Aorta (tissue), 5 donors: Measurements from ENCODE around the gene MXD3. TPM values are rescaled to one million over a fixed set of nuclear protein-coding genes. Genes with fewer than 3 reads are reported as not detected.
"Not testable (repeated sequence)": the region's sequence is repeated elsewhere in the genome, so short reads cannot be mapped to it uniquely, and the experiment has no call there.

Experiments used
- ATAC-seq: fragments of 200-7000 bp; cut with Tn5 transposase; one replicate; pipeline ENCODE4 v1.9.1; 2022; ENCODE audit warnings: moderate library complexity; ENCODE audit not compliant: low FRiP score
- DNase-seq, 2 donors: peaks; one replicate each; pipeline ENCODE4 v3.0.0-alpha.2; 2020
- H3K27ac ChIP-seq, 2 donors: one replicate each; pipeline ENCODE4 v1.5.1; 2013; ENCODE audit warnings: low read length in 2 of 2, mild to moderate bottlenecking in 2 of 2, moderate library complexity in 2 of 2, control low read depth in 1 of 2, inconsistent platforms in 1 of 2, low read depth in 1 of 2
- H3K27me3 ChIP-seq, 2 donors: one replicate each; pipeline ENCODE4 v1.6.1; 2013; ENCODE audit warnings: control low read depth in 1 of 2, low read length in 1 of 2, mild to moderate bottlenecking in 1 of 2, moderate library complexity in 1 of 2; ENCODE audit not compliant: insufficient read depth in 2 of 2, control insufficient read depth in 1 of 2
- H3K36me3 ChIP-seq, 2 donors: one replicate each; pipeline ENCODE4 v1.6.1; 2013; ENCODE audit warnings: control low read depth in 1 of 2, low read length in 1 of 2, mild to moderate bottlenecking in 1 of 2; ENCODE audit not compliant: insufficient read depth in 2 of 2, control insufficient read depth in 1 of 2
- H3K4me1 ChIP-seq, 2 donors: one replicate each; pipeline ENCODE4 v1.6.1; 2013; ENCODE audit warnings: low read length in 2 of 2, control low read depth in 1 of 2, mild to moderate bottlenecking in 1 of 2, moderate library complexity in 1 of 2; ENCODE audit not compliant: insufficient read depth in 2 of 2, control insufficient read depth in 1 of 2
- H3K4me3 ChIP-seq, 2 donors: one replicate each; pipeline ENCODE4 v1.5.1; 2013; ENCODE audit warnings: low read length in 2 of 2, control low read depth in 1 of 2, mild to moderate bottlenecking in 1 of 2
- H3K9me3 ChIP-seq: one replicate; pipeline ENCODE4 v1.6.1; 2013; ENCODE audit warnings: mild to moderate bottlenecking, low read length; ENCODE audit not compliant: control insufficient read depth
- WGBS, 2 donors: extraction: QIAGEN DNeasy Blood & Tissue Kit; methylation state at CpG; one replicate each; pipeline ENCODE4 v1.1.7; 2013; 5-methylcytosine and 5-hydroxymethylcytosine counted together
- intact Hi-C, 2 donors: fragments of 100-400 bp; cut with DNase I; formaldehyde crosslinking; loops; one replicate each; pipeline versions ENCODE4 v1.14.2 to v1.15.0; 2022
- long read RNA-seq, 2 donors: library from polyadenylated mRNA; unstranded; transcript quantifications; one replicate each; pipeline ENCODE4 v2.0.0, GENCODE V29; 2020 to 2021
- polyA plus RNA-seq, 2 donors: library from polyadenylated mRNA; stranded (reverse); fragments of 200-250 nt; gene quantifications; one replicate each; pipeline ENCODE4 v1.2.3, GENCODE V29; 2013
- total RNA-seq, 2 donors: library from RNA; stranded (reverse); fragmentation: NEBNext Ultra II Directional; extraction: Animal tissue kit (Norgen Biotek cat#: 25700); gene quantifications; one replicate each; pipeline ENCODE4 v1.2.1, GENCODE V29; 2021
- donor health status: healthy with polysubstance abuse.
- donor health status: Bipolar disorder and iron deficiency.
- donor health status: DM: no; HTN: no; CAD: no.
- donor health status: DM: no; HTN: no; CAD: no.
- donor health status: DM: yes; HTN: yes; CAD: no.

MXD3 gene, protein sequence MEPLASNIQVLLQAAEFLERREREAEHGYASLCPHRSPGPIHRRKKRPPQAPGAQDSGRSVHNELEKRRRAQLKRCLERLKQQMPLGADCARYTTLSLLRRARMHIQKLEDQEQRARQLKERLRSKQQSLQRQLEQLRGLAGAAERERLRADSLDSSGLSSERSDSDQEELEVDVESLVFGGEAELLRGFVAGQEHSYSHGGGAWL
- total RNA-seq, result 1 to 10 TPM; 9.1 to 9.2 TPM
- 10 to 100 TPM in 1 of 2 donors, 1 to 10 TPM in 1; 4.1 to 52.6 TPM for polyA plus RNA-seq
- long read RNA-seq, donor 1, partial matches to known transcripts, result 2 of 9 reads
- long read RNA-seq, donor 1, other reads (novel, unspliced or antisense), result 6 of 9 reads
- long read RNA-seq, donor 2, result 0 reads

DNA sequence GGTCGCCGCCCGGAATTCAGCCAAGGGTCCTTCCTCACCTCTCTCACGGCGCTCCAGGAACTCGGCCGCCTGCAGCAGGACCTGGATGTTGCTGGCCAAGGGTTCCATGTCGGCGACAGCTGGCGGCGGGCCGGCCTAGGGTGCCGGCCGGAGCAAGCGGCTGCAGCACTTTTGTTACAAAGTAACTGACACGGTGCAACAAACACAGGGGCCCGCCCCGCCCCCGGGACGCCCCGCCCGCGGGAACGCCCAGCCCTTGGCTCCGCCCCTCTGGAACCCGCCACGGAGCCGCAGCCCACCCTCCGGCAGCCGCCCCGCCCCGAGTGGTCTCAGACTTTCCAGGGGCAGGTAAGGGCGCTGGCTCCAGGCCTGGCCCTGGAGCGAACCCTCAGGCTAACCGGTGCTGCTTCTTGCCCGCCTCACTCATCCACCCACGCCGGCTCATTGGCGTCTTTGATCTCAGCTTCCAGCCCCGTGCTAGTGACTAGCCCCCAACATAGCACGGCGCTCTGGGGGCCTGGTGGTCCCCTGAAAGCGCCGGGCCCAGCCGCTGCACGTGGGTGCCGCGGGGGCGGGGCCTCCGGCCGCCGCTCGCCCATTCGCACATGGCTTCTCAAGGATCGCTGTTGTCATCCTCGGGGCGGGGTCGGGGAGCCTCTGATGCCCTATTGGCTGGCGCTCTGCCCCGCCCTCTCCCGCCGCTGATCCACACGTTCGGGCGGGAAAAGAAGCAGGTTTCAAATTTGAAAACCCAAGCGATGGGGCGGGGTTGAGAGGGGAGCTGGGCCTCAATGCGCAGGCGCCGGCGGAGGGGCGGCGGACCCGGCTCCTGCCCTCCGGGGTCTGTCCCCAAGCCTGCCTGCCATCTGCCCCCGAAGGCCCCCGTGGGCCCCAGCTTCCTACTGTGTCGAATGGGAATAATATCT lies at the start of gene MXD3:
Gene MXD3, minus strand, starts transcription at position 176 of the 926 bp plus-strand sequence. Its CDS starts 68 bp downstream, at position 108.
- intact Hi-C loops, result loop anchor here in 1 of 2 donors (5.0 kb wide), 3 partner anchors 55 to 200 kb away; no protein-coding TSS in a partner anchor
- Histone ChIP-seq H3K4me1 (no peaks in the 10 kb centered on the region), H3K27me3 (no peaks in the 10 kb centered on the region), H3K27ac (no peak within 1 kb of the TSS), H3K9me3 (no peaks in the 10 kb centered on the region), H3K36me3 (no peaks in the 10 kb centered on the region), H3K4me3 (peak within 1 kb of the TSS; percentile 29 to 36)
- 1% methylated on average over 74 to 78 of the region's 78 CpGs for WGBS, 2 donors
- DNase-seq (peak; percentile 98), ATAC-seq (peak; percentile 93)

DNA sequence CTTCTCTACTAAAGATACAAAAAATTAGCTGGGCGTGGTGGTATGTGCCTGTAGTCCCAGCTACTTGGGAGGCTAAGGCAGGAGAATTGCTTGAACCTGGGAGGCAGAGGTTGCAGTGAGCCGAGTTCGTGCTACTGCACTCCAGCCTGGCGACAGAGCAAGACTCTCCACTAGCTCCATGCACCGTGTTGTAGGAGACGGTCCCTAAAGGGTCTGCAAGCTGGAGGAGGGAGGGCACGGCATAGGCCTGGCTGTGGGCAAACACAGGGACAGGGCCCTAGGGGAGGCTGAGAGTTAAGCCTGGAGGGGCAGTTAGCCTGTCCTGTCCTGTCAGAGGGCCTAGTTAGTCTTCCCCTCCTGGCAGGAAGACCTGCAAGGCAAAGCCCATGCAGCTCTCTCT lies 49.0 kb upstream of the MXD3 start:
- not testable (repeated sequence) for ATAC-seq, H3K27ac ChIP-seq, H3K9me3 ChIP-seq

DNA sequence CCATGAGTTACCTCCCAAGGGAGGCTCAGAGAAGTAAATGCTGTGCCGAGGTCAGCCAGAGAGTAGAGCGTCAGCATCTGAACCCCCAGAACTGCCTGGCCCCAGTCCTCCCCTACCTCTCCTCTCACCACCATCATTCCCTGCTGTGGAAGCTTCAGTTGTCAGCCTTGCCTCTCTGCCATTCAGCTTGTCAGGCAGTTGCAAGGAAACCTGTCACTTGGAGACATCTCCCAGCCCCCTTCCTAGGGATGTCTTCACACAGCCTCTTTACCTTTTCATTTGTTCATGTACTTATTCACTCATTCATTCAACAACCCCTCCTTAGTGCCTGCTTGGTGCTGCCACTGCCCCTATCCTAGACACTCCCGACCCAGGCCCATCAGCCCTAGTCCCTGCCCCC lies 48.2 kb upstream of the MXD3 start:
- DNase-seq (no peak), ATAC-seq (no peak)
- no peak overlapping the region for H3K4me3 ChIP-seq
- no peaks in the 10 kb centered on the region for H3K4me1 ChIP-seq
- H3K9me3 ChIP-seq, result no peaks in the 10 kb centered on the region
- H3K27me3 ChIP-seq, result no peaks in the 10 kb centered on the region
- no peaks in the 10 kb centered on the region for H3K36me3 ChIP-seq
- 75 to 80% methylated on average over 3 of the region's 3 CpGs for WGBS, 2 donors
- H3K27ac ChIP-seq, result no peak overlapping the region
- intact Hi-C loops, result no loop called here

More for the DNA sequence above, 49.0 kb upstream of the MXD3 start:
- WGBS, 2 donors, result 87 to 89% methylated on average over 7 of the region's 7 CpGs
- H3K4me1 ChIP-seq, H3K4me3 ChIP-seq, intact Hi-C loops, DNase-seq, H3K27me3 ChIP-seq, H3K36me3 ChIP-seq: not testable (repeated sequence)

DNA sequence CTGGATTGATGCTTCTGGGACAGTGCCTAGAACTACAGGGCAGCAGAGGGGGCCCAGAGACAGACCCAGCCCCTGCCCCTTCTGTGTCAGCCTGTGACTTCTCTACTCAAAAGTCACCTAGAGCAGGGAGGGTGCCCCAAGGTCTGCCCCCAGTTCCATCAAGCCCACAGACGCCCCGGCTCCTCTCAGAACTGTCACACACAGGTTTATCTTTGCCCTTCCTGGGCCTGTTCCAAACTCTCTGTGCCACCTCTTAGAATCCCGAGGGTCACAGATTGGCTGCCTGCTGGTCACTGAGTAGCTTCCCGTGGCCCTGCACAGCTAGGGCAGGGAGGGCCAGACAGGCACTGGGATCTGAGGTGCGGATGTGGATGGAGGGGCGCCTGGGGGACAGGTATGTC lies 47.8 kb upstream of the MXD3 start:
- Histone ChIP-seq H3K27ac (no peak overlapping the region), H3K4me1 (no peaks in the 10 kb centered on the region)
- ATAC-seq, result no peak

DNA sequence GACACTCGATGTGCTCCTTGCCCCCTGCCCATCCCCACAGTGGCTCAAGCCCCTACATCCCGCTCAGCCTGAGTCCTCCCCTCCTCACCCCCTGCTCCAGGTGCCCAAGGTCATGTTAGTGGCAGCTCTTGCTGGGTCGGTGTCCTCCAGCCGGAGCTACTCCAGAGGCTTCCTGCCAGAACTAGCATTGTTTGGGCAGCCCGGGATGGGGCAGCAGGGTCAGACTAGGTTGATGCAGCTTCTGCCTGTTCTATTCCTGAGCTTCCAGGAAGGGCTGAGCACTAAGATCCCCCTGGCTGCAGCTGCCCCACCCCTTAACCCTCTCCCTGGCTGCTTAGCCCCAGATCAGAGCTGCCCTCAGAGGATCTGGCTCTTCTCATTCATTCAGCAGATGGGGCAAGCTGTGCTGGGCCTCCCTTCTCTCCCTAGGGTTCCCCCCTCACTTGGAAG lies 46.7 kb upstream of the MXD3 start:
- Histone ChIP-seq H3K27ac (no peak overlapping the region), H3K36me3 (no peaks in the 10 kb centered on the region), H3K27me3 (no peaks in the 10 kb centered on the region), H3K4me1 (no peaks in the 10 kb centered on the region), H3K4me3 (no peak overlapping the region), H3K9me3 (no peaks in the 10 kb centered on the region)
- intact Hi-C loops, result no loop called here
- DNase-seq (no peak), ATAC-seq (no peak)
- WGBS, 2 donors, result 64 to 71% methylated on average over 5 of the region's 5 CpGs

More for the DNA sequence above, 47.8 kb upstream of the MXD3 start:
- H3K36me3 ChIP-seq, result no peaks in the 10 kb centered on the region
- no peaks in the 10 kb centered on the region for H3K27me3 ChIP-seq
- DNase-seq, result no peak
- intact Hi-C loops, result no loop called here
- H3K4me3 ChIP-seq, result no peak overlapping the region
- 76 to 82% methylated on average over 6 of the region's 6 CpGs for WGBS, 2 donors
- no peaks in the 10 kb centered on the region for H3K9me3 ChIP-seq

DNA sequence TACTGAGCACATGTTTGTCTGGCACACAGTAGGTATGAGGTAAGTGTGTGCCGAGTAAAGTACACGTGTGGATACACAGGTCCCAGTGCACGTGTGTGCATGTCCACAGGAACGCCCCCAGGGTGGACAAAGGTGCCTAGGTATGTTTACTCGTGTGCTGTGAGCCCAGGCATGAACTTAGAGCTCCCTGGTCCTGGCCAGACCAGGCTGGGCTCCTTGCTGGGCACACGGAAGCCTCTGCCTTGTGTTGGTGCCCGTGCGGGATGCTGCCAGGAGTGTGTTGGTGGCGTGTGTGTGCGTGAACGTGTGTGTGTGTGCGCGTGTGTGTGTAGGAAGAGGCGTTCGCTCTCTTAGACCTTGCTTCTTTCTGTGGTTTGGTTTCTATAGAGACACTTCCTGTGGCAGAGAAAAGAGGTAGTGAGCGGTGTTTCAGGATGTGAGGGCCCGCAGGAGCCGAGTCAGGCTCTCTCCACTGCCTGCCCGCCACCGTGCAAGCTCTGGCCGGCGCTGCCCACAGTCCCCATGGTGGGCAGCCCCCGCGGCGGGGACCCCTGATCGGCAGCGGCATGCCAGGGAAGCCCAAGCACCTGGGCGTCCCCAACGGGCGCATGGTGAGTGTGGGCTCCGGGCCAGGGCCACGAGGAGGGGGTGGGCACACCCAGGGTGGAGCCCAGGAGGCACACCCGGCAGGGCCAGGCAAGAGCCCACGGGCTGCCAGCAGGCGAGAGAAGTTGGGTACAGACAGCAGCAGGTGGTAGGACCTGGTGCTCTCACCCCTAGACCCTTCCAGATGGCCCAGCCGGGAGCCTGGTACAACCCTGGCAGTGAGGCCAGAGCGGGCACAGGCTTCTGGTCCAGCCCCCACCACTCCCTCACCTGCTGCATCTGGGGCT lies 46.0 kb upstream of the MXD3 start, which contains the start of gene RGS14:
Gene RGS14, plus strand, starts transcription at position 466 of the 893 bp plus-strand sequence. Its CDS starts 101 bp downstream, at position 567.
- H3K36me3 ChIP-seq, result no peaks in the 10 kb centered on the region
- WGBS, 2 donors, result 55 to 57% methylated on average over 35 to 37 of the region's 37 CpGs
- H3K27ac ChIP-seq, result no peak within 1 kb of the TSS
- H3K9me3 ChIP-seq, result no peaks in the 10 kb centered on the region
- DNase-seq (peak in 1 of 2 donors; percentile 75), ATAC-seq (peak; percentile 44)
- H3K4me1 ChIP-seq, result no peaks in the 10 kb centered on the region
- H3K27me3 ChIP-seq, result no peaks in the 10 kb centered on the region
- H3K4me3 ChIP-seq, result no peak within 1 kb of the TSS
- intact Hi-C loops, result no loop called here

DNA sequence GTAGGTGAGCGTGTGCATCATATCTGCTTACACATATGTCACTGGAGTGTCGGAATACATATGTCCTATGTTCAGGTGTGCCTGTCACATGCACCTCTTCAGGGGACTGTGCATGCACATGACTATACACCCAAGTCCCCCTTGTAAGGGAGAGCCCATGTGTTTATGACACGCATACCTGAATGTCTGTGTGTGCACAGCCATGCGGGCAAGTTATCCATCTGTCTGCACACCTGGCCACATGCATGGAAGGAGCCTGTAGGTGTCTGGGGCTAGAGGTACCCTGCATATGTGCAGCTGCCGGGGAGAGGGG lies 45.4 kb upstream of the MXD3 start:
- no peaks in the 10 kb centered on the region for H3K4me1 ChIP-seq
- 84 to 86% methylated on average over 5 of the region's 5 CpGs for WGBS, 2 donors
- H3K4me3 ChIP-seq, result no peak overlapping the region
- no peaks in the 10 kb centered on the region for H3K36me3 ChIP-seq
- no peak for ATAC-seq
- no peak for DNase-seq
- H3K27ac ChIP-seq, result no peak overlapping the region
- no peaks in the 10 kb centered on the region for H3K27me3 ChIP-seq
- H3K9me3 ChIP-seq, result no peaks in the 10 kb centered on the region
- intact Hi-C loops, result no loop called here

DNA sequence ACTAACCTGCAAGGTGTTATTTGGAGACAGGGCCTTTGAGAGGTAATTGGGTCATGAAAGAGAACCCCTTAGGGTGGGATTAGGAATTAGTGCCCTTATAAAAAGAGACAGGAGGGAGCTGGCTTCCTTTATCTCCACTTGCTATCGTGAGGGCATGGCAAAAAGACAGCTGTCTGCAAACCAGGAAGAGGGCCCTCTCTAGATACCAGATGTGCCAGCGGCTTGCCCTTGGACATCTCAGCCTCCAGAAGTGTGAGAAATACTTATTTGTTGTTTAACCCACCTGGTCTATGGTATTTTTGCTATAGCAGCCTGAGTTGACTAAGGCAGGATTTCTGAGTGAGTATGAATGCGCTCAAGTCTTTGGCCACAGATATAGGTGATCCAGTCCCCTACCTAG lies 45.0 kb upstream of the MXD3 start:
- no peaks in the 10 kb centered on the region for H3K36me3 ChIP-seq
- no peak overlapping the region for H3K27ac ChIP-seq
- intact Hi-C loops, result no loop called here
- WGBS, 2 donors, result 69 to 77% methylated on average over 3 of the region's 3 CpGs
- H3K4me1 ChIP-seq, result no peaks in the 10 kb centered on the region
- no peaks in the 10 kb centered on the region for H3K9me3 ChIP-seq
- ATAC-seq (no peak), DNase-seq (no peak)
- no peaks in the 10 kb centered on the region for H3K27me3 ChIP-seq
- H3K4me3 ChIP-seq, result no peak overlapping the region
